GM12865 (cell line): ENCODE measurements around the gene PON3.
A peak's percentile ranks its signal among the peaks of the same experiment; 100 is the strongest.

ENCODE experiments used
- DNase-seq: peaks from one replicate; pipeline ENCODE4 v3.0.0; 2010; ENCODE audit warnings: low read depth
- H3K4me3 ChIP-seq: 2 replicates; pipeline ENCODE4 v1.5.1; 2011; ENCODE audit warnings: mild to moderate bottlenecking, low read depth, low read length, control low read depth
- TF ChIP-seq, protein P1 (sequence below): IDR thresholded peaks from 2 replicates; pipeline ENCODE4 v1.5.1; 2011; ENCODE audit warnings: low read length, control low read depth, low read depth, inconsistent platforms; ENCODE audit not compliant: insufficient read depth; ENCODE audit errors: missing control alignments

PON3 gene

DNA sequence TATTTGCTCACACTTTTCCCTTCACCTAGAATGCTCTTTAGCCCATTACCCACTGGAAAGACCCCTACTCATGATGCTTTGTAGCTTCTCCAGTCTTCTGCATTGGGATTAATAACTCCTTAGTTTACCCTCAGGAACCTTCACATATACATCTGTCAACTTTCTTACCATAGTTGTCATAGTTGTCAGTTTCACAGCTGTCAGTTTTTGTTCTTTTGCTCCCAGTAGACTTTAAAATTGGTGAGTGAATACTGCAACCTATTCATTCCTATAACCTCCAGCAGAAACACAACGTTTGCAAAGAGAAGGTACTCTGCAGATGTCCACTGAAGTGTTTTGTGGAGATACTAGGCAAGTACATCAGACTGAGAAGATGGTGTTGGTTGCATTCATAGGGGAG is 74.5 kb downstream of the PON3 start:
- H3K4me3 ChIP-seq: no peak overlapping the region
- TF ChIP-seq, protein P1, sequence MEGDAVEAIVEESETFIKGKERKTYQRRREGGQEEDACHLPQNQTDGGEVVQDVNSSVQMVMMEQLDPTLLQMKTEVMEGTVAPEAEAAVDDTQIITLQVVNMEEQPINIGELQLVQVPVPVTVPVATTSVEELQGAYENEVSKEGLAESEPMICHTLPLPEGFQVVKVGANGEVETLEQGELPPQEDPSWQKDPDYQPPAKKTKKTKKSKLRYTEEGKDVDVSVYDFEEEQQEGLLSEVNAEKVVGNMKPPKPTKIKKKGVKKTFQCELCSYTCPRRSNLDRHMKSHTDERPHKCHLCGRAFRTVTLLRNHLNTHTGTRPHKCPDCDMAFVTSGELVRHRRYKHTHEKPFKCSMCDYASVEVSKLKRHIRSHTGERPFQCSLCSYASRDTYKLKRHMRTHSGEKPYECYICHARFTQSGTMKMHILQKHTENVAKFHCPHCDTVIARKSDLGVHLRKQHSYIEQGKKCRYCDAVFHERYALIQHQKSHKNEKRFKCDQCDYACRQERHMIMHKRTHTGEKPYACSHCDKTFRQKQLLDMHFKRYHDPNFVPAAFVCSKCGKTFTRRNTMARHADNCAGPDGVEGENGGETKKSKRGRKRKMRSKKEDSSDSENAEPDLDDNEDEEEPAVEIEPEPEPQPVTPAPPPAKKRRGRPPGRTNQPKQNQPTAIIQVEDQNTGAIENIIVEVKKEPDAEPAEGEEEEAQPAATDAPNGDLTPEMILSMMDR: no peak
- DNase-seq: no peak

DNA sequence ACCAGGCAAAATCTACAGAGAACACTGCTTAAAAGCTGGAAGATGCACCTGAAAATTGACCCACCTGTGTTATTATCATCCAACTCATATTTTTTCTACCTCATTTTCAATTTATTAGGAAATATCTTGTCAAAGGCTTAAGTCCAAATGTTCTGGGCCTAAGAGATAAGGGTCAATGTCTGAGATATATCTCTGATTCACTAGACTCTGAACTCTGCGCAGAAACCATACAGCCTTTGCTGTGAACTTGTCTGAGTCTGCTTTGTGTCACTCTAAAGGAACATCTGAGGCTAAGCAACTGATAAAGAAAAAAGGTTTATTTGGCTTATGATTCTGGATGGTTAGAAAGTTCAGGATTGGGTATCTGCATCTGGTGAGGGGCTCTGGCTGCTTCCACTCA is 75.5 kb downstream of the PON3 start:
- TF ChIP-seq, protein P1: no peak
- no peak for DNase-seq
- no peak overlapping the region for H3K4me3 ChIP-seq

DNA sequence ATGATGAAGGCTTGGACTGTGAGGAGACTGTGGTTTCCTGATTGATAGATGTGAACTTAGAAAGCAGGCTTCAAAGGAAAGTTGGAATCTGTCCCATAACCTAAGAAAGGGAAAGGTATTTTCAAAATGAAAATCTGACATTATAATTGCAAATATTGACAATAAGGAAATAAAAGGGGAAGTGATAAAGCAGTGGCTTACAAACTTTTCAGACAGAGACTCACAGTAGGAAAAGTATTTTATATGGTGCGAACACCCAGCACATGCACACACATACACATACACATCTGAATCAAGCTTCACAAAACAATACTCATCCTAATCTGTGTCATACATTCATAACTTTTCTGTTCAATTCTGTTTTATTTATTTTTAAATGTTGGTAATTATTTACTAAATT is 76.6 kb downstream of the PON3 start:
- no peak for DNase-seq
- TF ChIP-seq, protein P1: no peak
- no peak overlapping the region for H3K4me3 ChIP-seq

DNA sequence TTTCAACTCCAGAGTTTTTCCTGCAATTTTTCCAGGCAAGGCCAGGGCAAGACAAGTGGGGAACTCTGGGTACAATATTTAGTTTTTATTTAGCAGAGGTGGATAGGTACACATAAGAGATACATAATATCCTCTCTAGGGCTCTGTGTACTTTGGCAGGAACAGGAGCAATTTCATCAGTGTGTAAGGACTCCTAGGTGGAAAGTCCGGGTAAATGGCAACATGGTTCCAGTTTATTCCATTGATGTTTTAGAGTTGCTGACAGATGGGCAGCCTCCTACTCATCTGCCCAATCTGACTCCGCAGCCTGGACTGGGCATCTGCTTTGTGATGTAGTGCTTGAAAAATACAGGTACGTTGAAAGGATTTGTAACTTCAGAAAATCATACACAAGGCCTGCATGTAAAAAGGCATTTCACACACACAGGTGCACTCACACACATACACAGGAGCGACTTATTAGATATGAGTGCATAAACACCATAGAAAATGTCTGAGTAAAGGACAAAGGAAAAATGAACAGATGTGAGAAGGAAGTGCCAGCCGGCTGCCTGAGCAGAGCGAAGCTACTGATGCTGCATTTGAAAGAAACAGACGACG is 77.6 kb downstream of the PON3 start:
- no peak for DNase-seq
- no peak overlapping the region for H3K4me3 ChIP-seq
- TF ChIP-seq, protein P1: no peak

DNA sequence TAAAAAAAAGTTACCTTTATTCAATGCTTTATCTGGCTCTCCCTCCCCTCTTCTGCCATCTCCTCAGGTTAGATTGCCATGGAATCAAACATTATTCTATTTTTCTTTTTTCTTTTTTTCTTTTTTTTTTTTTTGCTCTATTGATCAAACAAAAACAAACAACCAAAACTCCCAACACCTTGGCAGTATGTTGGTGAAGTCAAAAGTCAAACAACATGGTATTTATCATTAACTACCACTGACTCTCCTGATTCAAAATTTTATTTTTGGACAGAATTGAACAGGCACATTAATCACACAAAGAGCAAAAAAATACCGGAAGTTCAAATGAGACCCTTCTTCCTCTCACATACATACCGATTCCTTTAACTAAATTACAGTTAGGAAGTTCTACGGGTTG is 78.2 kb downstream of the PON3 start:
- no peak for DNase-seq
- TF ChIP-seq, protein P1: no peak
- H3K4me3 ChIP-seq: no peak overlapping the region

DNA sequence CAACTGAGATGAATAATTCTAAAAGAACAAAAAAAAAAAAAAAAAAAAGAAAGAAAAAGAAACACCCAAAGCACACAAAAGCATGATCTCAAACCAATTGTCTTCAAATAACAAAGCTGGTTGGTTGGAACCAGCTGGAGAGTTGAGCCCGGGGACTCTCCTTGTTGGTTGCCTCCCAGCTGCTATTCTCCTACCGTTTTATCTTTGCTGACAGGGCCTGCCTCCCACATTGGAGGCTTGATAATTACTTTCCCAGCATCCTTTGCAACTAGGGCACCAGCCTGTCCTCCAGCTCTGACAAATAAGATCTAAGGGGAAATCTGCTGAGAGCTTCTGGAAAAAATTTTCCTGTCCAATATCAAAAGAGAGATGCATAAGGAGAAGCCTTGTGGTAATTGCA is 78.6 kb downstream of the PON3 start:
- no peak overlapping the region for H3K4me3 ChIP-seq
- DNase-seq: no peak
- TF ChIP-seq, protein P1: no peak

DNA sequence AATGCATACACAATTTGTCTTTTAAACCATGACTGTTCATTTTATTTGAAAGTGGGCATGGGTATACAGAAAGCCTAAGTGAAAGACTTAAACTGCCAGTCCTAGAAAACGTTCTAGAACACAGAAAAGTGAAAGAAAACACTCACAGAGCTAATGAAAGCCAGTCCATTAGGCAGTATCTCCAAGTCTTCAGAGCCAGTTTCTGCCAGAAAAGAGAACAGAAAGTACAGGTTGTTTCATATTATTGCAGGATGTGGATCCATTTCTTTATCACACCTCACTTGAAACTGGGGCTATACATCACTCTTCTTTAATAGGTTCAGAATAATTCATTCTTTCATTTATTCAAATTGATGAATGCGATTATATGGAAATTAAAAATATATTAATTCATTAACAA is 79.6 kb downstream of the PON3 start:
- H3K4me3 ChIP-seq: no peak overlapping the region
- TF ChIP-seq, protein P1: no peak
- peak; percentile 35 for DNase-seq
